SK-MEL-5 (cell line): ENCODE data around the gene C1orf35. TPM values are rescaled to one million over a fixed set of nuclear protein-coding genes. Genes with fewer than 3 reads are reported as not detected.
"Not testable (repeated sequence)": the region's sequence is repeated elsewhere in the genome, so short reads cannot be mapped to it uniquely, and the experiment has no call there.

Experiments used
- DNase-seq: peaks from one replicate; pipeline ENCODE4 v3.0.0-alpha.2; 2016; ENCODE audit warnings: low read depth, low spot score
- in situ Hi-C: cut with HindIII; loops from 2 replicates; pipeline ENCODE4 v1.10.0; 2016; ENCODE audit warnings: low sequenced_read_pairs, high pct_unique_total_duplicates, low pct_unique_long_range_greater_than_20kb
- total RNA-seq: library from RNA; depleted of rRNA; stranded (reverse); fragments of >200 nt; shearing (Covaris generic); gene quantifications from 2 replicates; pipeline ENCODE4 v1.2.3, GENCODE V29; 2014

The C1orf35 gene
- total RNA-seq, 1 experiment from 2014 or later = 11.1 TPM

DNA sequence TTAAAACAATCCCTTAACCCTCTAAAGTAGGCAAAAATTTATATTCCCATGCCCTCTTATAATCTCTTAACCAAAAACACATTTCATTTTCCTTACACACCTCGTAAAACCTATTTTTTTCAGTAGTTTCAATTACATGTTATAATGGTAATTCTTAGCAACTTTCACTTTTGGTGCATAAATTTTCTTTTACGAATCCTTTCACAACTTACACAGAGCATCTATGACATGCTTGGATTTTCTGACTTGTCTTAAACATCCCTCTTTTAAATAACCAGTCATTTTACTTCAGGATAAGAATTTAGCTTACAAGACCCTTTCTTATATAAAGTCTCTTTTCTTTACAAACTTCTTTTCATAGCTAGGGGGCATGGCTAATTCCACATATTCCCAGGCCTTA is 14.9 kb upstream of the C1orf35 start:
- no peak for DNase-seq
- in situ Hi-C loops = no loop called here

GRCh38 chr1:228117335-228117734 is 14.2 kb upstream of the C1orf35 start:
- in situ Hi-C loops = no loop called here

DNA sequence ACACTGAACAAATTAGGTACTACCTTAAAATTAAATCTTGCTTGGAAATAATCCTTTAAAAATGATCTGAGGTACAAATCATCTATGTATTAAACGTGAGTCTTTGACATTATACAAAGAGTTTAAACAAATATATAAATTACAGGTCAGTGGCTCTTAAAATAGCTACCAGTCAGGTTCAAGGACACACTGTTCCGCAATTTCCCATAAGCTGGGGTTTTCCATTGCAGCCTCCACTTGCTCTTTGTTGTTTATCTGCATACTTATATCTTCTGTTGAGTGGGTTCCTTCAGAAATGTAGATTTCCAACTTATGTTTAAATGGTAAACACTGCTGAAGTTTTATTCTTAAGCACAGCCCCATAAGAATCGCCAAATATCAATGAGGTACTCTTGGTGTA is 11.7 kb upstream of the C1orf35 start:
- DNase-seq = no peak
- in situ Hi-C loops = no loop called here

More at GRCh38 chr1:228117335-228117734, 14.2 kb upstream of the C1orf35 start:
- no peak for DNase-seq

- in situ Hi-C loops = no loop called here
These were observed 9.5 kb upstream of the C1orf35 start for GRCh38 chr1:228112617-228113016.

GRCh38 chr1:228112167-228112566 is 9.0 kb upstream of the C1orf35 start:
- in situ Hi-C loops = no loop called here
- DNase-seq = no peak

More at GRCh38 chr1:228112617-228113016, 9.5 kb upstream of the C1orf35 start:
- no peak for DNase-seq

- DNase-seq, in situ Hi-C loops: not testable (repeated sequence)
These were observed 8.2 kb upstream of the C1orf35 start for GRCh38 chr1:228111315-228111714.

DNA sequence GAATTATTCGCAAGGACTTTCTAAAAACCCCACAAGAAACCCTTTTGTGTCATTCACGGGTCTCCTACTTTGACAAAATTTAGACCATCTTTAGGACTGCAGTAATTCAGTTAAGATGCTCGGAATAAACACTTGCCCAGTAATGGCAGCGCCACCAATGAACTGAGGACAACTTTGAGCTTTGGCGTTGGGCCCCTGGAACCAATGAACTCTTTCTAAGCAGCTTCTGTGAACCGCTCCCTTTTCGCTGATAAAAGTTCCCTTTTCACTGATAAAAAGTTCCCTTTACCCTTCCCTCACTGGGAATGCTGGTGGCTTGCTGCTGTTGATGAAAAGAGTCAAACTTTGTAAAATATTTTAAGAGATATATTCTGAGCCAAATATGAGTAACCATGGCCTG is 7.4 kb upstream of the C1orf35 start:
- no peak for DNase-seq
- in situ Hi-C loops = no loop called here

- in situ Hi-C loops = no loop called here
- DNase-seq = no peak
These were observed 6.9 kb upstream of the C1orf35 start for GRCh38 chr1:228109962-228110488.

DNA sequence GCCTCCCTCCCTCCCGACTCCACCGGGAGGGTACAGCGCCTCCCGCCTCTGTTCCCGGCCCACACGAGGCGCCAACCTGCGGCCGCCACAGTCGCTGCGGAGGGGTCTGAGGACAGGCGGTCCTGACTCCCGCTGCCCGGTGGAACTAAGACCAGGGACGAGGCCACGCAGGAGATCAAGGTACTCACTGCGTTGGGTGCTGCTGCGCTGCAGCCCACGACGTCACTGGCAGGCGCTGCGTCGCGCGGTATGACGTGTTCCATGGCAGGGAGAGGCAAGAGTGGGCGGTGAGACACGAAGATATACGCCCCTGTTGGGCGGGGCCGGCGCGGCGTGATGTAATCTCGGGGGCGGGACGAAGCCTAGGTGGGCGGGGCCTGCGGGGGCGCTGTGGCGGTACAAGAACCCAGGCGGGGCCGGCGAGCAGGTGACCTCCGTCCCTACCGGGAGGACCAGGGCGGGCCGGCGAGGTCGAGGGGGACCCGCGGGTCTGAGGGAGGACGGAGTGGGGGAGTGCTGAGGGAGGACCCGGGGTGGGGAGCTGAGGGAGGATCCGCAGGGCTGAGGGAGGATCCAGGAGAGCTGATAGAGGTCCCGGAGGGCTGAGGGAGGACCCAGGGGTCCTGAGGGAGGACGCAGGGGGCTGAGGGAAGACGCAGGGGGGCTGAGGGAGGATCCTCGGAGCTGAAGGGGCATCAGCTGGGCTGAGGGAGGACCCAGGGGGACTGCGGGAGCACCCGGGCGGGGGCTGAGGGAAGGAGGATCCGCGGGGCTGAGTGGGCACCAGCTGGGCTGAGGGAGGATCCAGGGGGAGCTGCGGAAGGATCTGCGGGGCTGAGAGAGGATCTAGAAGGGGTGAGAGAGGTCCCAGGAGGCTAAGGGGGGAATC is 6.2 kb upstream of the C1orf35 start, which contains the start of gene MRPL55:
Gene MRPL55 (minus strand): TSS at position 227 of the 889 bp plus-strand sequence. CDS start 1,039 bp downstream, outside the sequence.
- DNase-seq = peak; percentile 95
- in situ Hi-C loops = no loop called here

- no peak for DNase-seq
- in situ Hi-C loops = no loop called here
These were observed 5.6 kb upstream of the C1orf35 start for GRCh38 chr1:228108742-228109072.

DNA sequence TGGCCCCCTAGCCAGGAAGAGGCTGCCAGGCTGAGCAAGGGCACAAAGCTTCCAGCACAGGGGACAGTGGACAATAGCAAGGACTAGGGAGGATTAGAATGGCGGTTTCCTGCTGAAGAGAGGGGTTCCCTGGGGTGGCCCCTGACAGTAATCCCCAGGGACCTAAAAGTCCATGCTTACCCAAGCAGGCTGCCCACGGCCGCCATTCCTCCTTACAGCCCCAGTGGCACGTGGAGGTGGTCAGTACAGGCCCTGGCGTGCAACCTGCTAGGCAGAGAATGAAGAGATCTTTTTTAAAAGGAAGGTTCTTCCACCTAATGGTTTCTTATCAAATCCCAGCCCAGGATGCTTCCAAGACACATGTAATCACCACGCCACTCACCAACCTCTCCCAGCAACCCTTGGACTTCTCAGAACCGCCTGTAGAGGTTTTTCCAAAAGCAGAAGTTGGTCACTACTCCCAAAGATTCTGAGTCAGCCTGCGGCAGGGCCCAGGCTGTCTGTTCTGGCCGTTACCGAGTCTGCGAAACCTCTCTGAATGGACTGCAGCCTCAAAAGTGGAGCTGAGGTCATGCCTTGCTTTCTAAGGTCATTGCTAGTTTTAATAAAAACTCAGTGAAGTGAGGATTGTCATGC is 5.0 kb upstream of the C1orf35 start:
- in situ Hi-C loops = no loop called here
- no peak for DNase-seq

DNA sequence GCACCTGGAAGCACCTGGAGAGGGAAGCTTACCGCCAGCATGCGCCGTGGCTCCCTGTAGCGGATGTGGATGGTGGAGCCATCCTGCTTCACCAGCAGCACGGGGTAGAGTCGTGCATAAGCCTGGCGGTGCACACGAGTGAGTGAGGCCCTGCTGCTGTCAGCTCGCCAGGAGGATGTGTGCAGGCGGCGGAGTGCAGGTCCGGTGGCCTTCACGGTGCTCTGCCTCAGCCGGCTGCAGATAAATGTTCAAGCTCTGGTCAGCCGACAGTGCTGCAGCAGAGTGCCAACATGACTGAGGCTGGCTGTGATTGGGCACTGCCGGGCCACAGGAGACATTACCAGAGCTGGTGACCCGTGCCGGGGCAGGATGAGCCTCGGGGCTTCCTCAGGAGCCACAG is 4.5 kb upstream of the C1orf35 start:
- in situ Hi-C loops = no loop called here
- DNase-seq = no peak

DNA sequence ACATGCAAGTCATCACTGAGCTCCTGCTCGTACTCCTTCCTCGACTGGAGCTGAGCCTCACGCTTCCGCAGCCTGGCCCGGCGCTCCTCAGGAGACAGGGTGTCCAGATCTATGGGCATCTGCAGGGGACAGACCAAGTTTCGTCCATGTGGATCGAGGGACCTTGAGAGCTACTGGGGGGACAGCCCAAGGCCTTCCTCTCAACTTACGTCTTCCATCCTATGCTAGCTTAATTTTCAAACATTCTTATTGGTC is 3.6 kb upstream of the C1orf35 start:
- in situ Hi-C loops = no loop called here
- no peak for DNase-seq

DNA sequence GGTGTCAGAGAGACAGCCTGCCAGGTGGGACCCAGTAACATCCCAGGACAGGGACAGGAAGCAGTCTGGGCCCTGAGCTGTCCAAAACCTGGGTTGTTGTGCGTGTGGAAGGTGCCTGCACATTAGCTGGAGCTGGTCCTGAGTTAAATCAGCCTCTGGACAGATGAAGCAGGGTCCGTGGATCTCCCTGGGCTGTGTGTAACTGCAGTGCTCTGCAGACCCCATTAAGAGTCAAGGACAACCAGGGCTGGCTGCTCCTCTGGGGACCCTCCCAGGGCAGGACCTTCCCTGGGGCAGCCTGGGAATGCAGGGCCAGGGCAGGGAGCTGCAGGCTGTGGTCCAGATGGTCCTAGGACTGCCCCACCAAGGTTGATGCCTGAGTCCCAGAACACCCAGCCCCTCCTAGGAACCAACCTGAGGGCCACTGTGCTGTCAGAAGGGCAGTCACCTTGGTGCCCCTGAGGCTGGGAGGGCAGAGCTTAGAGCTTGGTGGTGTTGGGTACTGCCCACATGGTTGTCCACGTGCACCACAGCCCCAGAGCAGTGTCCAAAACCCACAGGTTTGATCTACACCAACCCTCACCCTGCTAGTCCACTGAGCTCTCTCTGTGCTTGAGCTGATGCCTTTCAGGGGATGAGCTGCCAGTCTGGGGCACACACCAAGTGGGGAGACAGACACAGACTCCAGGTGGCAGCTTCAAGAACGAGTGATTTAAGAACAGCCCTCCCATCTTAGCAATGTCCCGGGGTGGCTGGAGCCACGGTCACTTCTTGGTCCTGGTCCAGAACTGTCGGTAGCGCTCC is 3.1 kb upstream of the C1orf35 start:
- in situ Hi-C loops = no loop called here

GRCh38 chr1:228105270-228105995 is 2.3 kb upstream of the C1orf35 start:
- in situ Hi-C loops = no loop called here
- no peak for DNase-seq

More for the DNA sequence above, 3.1 kb upstream of the C1orf35 start:
- no peak for DNase-seq

- DNase-seq = no peak
- in situ Hi-C loops = no loop called here
These were observed 1.6 kb upstream of the C1orf35 start for GRCh38 chr1:228104526-228105269.
